ENCODE results near the gene CDH20.

GRCh38 chr18:61595615-61596251 lies 262.5 kb downstream of the CDH20 start:
- TF ChIP-seq, protein P1, sequence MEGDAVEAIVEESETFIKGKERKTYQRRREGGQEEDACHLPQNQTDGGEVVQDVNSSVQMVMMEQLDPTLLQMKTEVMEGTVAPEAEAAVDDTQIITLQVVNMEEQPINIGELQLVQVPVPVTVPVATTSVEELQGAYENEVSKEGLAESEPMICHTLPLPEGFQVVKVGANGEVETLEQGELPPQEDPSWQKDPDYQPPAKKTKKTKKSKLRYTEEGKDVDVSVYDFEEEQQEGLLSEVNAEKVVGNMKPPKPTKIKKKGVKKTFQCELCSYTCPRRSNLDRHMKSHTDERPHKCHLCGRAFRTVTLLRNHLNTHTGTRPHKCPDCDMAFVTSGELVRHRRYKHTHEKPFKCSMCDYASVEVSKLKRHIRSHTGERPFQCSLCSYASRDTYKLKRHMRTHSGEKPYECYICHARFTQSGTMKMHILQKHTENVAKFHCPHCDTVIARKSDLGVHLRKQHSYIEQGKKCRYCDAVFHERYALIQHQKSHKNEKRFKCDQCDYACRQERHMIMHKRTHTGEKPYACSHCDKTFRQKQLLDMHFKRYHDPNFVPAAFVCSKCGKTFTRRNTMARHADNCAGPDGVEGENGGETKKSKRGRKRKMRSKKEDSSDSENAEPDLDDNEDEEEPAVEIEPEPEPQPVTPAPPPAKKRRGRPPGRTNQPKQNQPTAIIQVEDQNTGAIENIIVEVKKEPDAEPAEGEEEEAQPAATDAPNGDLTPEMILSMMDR (IDR thresholded peaks at IDR 0.05): no peak
- TF ChIP-seq POLR2A (IDR thresholded peaks at IDR 0.05; ENCODE audit: low read length) (no peak), MAX (IDR thresholded peaks at IDR 0.05) (no peak), POLR2AphosphoS2 (conservative IDR thresholded peaks at IDR 0.05; ENCODE audit: low read length) (no peak), CBX8 (IDR thresholded peaks at IDR 0.05) (no peak), MAZ (IDR thresholded peaks at IDR 0.05; ENCODE audit: borderline replicate concordance, low read depth, low read length) (no peak), NPAS2 (CRISPR knock-in tag; IDR thresholded peaks at IDR 0.05; ENCODE audit: borderline replicate concordance) (no peak), EP300 (IDR thresholded peaks at IDR 0.05) (no peak), RFX5 (IDR thresholded peaks at IDR 0.05) (no peak), RAD21 (conservative IDR thresholded peaks at IDR 0.05 in 1 of 2, IDR thresholded peaks at IDR 0.05 in 1 of 2) (no peak), ELK1 (IDR thresholded peaks at IDR 0.05; ENCODE audit: low read depth, low read length) (no peak), MAFK (IDR thresholded peaks at IDR 0.05; ENCODE audit: partially characterized antibody) (no peak)

Data from A549 (cell line).